CD4-positive, alpha-beta T cell treated with Interleukin-15 for 4 hours (primary cell): ENCODE data around the gene PSMG3.
"Not testable (repeated sequence)": the region's sequence is repeated elsewhere in the genome, so short reads cannot be mapped to it uniquely, and the experiment has no call there.

Experiments used
- DNase-seq: peaks from one replicate; pipeline ENCODE4 v3.0.0-alpha.2; 2020; ENCODE audit warnings: low spot score

PSMG3 gene

DNA sequence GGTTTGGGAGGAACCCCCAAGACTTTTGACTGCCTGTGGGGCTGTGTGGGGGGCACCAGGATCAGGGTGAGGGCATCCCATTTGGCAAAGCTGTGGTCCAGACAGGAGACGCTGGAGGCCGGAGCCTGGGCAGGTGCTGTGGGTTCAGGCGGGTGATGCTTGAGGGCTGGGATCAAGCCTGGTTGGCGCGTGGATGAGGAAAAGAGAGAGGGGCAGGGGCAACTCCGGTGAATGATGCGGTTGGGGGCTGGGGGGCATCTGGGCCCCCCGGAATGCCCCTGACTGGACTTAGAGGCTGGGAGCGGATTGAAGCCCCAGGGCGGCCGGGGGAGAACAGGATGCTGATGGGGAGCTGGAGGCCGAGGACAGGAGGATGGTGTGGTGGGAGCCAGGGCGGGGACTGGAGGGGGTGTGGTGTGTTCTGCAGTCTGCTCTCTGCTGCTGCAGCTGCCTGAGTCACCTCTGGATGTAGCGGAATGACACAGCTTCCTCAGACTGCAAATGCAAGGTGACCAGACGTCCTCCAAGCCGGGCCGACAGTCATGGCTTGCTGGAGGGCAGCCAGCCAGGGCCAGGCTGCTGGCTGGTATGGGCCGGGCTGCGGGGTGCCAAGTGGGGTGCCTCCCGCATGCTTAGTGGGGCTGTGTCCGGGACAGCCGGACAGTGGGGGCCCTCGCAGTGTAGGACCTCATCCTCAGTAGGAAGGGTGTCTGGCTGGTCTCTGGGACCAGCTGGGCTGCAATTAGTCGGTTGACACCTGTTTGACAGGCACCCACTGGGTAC lies 36.1 kb downstream of the PSMG3 start:
- peak; percentile 24 for DNase-seq

DNA sequence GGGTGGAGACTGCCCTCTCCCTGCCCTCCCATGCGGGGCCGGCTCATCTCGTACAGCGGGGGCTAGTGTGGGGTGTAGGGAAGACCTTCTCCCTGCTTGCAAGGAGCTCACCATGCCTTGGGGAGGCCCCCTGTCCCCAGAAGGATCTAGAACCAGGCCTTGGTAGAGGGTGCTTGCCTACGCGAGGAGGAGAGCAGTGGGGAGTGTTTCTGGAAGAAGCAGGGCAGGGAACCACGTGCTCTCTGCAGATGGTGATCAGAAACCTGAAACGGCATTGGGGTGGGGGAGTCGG lies 36.6 kb downstream of the PSMG3 start:
- DNase-seq: no peak

DNA sequence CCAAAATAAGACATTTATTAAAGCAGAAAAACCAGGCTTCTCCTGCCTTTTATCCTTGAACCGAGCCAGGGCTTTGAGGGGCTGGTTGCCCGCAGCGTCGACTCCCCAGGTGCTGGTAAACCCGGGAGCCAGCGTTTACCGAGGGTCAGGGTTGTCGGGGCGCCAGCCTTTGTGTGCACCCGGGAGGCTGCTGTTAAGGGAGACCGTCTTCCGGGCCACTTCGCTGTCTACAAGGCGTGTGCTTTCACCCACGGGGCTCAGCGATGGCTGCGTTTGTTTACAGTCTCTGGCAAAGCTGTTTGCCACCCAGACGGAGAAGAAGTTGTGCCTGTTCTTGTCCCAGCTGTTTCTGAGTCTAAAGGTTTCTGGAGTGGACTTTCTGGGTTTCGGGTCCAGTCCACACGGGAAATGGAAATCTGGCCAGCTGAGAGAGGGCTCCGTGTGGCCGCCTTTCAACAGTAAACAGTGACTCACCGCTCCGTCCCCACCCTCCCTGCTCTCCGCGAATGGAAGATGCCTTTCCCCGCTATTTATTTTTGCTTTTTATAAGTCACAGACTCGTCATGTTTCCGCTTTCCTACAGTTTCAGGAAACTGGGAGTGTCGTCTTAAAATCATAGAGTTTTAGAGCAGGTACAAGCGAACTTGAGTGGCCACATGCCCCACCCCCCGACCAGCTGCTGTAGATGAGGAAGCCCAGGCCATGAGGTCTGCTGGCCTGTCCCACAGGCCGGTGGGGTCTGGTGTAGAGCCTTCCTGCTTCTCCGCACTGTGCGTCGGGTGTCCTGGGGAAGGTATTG lies 37.2 kb downstream of the PSMG3 start:
- peak; percentile 69 for DNase-seq

DNA sequence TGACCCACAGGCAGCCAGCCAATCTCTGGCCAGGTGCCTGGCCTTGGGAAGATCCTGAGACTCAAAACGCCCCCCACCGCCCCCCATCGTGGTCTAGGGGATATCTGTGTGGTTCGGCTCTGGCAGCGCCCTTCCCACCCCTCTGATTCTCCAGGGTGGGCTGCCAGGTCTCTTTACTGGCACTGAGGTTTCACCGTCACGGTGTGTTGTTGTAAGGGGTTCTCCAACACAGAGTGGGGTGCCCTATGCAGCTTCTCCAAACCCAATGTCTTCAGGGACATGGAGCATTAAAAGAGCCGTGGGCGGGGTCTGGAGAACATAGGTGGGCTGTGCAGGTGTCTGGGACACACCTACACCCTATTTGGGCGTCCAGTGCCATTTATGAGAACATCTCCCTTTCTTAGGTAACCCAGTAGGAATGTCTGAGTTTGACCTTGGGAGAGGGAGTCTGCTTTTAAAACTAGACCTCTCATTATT lies 37.8 kb downstream of the PSMG3 start:
- no peak for DNase-seq

DNA sequence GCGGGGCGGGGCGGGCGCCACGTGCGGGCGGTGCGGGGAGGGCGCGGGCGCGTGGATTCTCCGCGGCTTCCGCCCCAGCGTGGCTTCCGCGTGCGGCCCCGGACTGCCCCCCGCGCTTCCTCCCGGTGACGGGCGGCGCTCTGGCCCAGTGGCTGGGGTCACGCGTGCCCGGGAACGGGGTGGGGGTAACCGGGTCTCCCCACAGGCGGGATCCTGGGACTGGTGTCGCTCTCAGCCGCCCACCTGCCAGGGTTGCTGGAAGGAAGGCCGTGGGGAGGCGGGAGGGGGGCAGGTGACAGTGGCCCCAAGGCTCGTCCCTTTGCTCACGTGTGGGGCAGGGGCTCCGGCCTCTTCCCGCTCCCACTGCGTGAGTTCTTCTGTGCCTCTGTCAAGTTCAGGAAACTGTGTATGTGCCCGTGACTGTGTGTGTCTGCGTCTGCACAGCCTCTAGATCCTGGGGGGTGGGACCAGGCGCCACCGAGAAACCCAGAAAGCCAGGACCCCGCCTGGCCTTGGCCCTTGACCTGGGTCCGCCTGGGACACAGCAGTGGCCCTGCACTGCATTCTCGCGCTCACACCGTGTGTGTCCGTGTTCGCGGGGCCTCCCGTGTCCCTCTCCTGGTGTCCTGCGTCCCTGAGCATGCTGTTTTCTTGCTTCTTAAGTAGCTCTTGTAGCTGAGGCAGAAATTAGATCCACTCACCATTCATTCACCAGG lies 38.4 kb downstream of the PSMG3 start:
- DNase-seq: peak; percentile 31

DNA sequence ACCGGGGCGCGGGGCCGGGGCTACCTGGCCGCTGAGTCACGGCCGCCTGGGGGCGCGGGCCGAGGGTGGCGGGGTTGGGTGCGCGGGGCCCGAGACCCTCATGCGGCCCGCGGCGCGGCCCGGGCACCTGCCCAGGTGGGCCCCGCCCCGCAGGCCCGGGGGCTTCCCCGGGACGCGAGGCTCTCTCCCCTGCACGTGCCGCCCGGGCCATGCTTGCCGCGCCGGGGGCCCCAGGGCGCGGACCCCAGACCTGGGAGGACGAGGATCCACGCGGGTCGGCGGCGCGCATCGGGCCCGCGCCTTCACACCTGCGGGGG lies 38.9 kb downstream of the PSMG3 start:
- no peak for DNase-seq

DNA sequence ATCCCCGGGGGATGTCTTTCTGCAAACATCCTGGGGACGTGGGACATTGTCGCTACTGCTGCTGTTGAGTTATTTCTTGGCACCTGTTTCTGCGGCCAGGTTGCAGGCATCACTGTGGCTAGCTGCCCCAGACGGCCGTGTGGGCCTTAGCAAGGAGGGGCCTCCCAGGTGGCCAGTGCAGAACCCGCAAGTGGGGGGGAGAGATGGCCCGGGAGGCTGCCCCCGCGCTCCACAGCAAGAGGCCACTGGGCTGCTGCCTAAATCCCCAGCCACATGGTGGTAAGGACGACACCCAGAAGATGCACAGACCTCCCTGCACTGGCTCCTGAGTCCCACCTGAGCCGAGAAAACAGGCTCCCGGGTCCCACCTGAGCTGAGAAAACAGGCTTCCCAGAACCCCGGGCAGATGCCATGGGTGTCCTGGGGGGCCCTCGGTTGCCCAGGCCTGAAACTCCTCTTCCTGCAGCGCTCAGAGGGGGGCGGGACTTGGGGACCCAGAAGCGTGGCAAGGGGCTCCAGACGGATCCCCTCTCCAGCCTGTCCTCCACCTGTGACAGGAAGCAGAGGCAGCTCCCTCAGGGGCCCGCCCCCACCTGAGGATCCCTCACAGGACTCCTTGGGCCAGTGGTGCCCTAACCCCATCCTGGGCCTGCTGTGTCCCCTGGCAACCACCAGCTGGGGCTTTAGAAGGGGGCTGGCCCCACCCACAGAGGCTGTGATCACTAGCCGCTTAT lies 40.3 kb downstream of the PSMG3 start:
- no peak for DNase-seq

DNA sequence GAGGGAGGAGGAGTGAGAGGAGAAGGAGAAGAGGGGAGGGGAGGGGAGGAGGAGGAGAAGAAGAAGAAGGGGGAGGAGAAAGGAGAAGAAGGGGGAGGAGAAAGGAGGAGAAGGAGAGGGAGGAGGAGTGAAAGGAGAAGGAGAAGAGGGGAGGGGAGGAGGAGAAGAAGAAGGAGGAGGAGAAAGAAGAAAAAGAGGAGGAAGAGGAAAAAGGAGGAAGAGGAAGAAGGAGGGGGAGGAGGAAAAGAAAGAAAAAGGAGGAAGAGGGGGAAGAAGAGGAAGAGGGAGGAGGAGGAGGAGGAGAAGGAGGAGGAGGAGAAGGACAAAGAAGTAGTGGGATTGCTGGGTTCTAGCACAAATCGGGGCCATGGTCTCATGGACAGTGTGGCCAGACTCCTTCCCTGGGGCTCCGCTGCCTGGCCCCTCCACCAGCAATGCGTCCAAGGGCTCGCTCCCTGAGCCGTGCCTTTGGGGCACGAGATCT lies 43.5 kb downstream of the PSMG3 start:
- DNase-seq: no peak

DNA sequence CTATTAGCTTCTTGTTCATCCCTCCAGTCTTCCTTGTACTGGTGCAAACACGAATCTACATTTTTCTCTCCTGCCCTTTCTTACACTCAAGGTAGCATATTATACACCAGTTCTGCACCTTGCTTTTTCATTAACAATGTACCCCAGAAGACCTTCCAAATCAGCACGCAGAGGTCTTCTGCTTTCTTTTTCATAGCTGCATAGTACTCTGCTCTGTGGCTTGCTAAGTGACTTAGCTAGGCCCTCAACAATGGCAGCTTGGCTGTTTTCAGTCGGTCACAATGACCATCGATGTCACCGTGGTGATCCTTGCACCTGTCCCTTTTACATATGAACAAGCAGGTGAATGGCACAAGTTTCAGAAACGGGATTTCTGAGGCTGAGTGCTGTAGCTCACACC lies 44.4 kb downstream of the PSMG3 start:
- no peak for DNase-seq

DNA sequence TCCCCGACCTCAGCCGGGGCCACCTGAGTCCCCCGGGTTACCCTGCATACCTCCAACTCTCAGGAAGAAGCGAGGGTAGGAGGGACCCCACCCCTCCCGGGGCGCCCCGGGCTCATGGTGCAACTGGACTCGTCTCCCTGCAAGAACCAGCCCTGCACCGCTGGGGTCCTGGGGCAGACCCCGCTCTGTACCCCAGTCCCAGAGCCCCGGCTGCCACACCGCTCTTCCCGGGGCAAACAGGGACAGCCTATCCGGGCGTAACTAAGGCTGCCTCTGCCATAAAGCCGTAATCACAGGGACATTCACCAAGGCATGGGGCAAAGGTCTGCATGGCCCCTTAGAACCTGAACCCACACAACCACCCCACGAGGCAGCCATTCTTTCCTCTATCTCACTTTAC lies 46.0 kb downstream of the PSMG3 start:
- DNase-seq: no peak

DNA sequence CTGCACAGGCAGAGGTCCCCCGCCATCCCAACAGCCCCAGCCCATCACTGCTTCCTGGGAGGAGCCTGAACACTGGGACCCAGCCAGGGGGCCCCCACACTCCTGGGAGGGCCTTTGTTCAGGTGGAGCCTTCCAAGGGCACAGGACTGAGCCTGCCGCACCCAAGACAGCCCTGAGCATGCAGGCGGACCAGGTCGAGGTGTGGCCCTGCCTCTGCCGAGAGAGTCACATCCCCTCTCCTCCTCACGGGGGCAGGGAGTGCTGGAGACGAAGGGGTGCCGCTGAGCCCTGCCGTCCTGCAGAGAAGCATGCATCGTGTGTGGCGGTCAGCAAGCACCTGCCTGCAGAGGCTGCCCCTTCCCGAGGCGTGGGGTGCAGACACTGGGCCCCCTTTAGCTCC lies 46.6 kb downstream of the PSMG3 start:
- no peak for DNase-seq

DNA sequence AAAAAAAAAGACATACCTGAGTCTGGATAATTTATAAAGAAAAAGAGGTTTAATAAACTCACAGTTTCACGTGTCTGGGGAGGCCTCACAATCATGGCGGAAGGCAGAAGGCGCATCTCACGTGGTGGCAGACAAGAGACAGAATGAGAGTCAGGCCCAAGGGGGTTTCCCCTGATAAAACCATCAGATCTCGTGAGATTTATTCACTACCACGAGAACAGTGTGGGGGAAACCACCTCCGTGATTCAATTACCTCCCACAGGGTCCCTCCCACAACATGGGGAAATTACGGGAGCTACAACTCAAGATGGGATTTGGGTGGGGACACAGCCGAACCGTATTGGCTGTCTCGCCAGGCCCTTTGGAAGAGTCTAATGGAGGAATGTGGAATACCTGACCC lies 48.4 kb downstream of the PSMG3 start:
- DNase-seq: no peak

DNA sequence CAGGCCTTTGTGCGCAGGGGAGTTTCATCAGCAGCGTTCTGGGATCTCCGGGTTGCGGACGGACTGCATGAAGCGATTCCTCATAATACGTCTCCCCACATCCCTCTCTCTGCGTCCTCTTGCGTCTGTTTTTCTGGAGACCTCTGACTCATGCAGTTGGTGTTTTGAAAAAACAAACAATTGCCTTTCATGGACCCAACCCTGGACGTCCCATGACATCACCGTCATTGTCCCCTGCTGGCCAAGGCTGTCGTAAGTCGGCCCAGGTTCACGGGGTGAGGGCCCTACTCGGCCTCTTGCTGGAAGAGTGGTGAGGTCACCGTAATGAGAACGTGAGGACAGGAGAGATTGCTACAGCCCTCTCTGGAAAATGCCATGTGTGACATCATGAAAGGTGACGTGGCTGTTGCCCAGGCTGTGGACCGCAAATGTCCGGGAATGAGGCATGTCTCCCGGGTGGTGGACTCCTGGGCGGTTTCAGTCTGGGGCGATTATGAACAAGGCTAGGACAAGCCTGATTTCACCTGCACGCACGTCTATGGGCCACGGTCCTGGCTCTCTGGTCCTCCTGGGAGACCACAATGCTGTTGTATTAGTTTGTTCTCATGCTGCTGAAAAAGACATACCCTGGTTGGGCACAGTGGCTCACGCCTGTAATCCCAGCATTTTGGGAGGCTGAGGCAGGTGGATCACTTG lies 49.1 kb downstream of the PSMG3 start:
- no peak for DNase-seq

DNA sequence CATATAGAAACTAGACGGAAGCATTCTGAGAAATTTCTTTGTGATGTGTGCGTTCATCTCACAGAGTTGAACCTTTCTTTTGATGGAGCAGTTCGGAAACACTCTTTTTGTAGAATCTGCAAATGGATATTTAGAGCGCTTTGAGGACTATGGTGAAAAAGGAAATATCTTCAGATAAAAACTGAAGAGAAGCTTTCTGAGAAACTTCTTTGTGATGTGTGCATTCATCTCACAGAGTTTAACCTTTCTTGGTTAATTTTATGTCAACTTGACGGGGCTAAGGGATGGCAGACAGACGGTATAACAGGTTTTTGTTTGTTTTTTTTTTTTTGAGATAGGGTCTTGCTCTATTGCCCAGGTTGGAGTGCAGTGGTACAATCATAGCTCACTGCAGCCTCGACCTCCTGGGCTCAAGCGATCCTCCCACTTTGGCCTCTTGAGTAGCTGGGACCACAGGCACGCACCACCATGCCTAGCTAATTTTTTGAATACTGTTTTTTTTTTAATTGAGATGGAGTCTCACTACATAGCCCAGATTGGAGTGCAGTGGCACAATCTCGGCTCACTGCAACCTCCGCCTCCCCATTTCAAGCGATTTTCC lies 50.4 kb downstream of the PSMG3 start:
- not testable (repeated sequence) for DNase-seq
